HG03025 (cell line): ENCODE data around the gene WDR1.

Experiments used
- ATAC-seq: cut with Tn5 transposase; IDR thresholded peaks from one replicate; pipeline ENCODE4 v1.9.1; 2021; ENCODE audit warnings: mild to moderate bottlenecking, moderate library complexity; ENCODE audit not compliant: unreplicated experiment, low FRiP score

The WDR1 gene

GRCh38 chr4:10101671-10102473 lies 14.7 kb downstream of the WDR1 start:
- ATAC-seq: no peak

GRCh38 chr4:10100734-10101216 lies 15.8 kb downstream of the WDR1 start:
- ATAC-seq: no peak

GRCh38 chr4:10099499-10100325 lies 16.9 kb downstream of the WDR1 start:
- no peak for ATAC-seq

DNA sequence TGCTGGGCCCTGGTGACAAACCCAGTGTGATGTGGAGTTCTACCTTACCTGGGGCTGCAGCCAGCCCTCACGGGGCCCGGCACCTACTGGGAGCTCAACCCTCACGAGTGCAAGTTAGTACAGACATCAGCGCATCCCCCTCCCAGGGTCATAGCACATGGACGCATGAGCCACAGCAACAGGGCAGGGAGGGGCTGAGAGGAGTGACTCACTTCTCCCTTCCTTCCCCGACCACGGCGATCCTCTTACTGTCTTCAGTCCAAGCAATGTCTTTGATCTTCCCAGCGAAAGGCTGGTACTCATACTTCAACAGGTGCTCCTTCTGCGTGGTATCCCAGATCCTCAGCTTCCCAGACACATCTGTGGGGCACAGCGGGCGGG lies 17.8 kb downstream of the WDR1 start:
- no peak for ATAC-seq

DNA sequence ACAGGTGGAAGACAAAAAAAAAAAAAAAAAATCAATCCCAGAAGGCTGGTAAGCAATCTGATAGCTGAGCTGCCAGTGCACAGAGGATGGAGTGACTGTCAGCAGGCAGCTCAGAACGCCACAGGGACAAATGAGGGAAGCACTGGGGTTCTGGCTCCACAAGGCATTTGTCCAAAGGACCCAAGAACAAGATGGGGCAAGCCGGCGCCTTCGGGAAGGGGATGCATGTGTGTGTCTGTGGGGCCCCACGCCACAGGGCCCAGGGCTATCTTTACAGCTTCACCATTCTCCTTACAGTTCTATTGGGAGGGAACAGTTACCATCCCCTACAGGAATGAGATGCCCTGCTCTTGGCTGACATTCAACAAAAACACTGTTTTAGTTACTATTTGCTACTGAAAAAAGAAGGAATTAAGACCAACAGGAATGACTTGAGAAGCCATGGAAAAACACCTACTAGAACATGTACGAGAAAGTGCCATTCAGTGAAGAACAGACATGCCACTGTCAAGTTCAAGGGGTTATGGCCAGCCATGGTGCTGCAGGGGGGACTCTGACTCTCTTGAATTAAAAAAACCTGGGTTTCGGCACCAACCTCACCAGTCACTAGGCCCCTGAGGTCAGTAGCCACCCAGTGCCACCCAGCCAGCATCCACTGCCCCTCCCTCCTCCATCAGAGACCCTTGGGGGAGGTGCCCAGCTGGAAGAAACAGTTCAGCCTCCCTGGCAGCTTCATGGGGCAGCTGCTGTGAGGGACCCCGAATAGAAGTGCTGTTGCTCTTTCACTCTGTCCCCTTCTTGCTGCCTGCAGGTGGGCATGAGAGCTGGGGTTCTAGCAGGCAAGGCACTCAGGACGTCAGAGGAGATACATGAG lies 18.5 kb downstream of the WDR1 start:
- ATAC-seq: no peak

- no peak for ATAC-seq
Observed at GRCh38 chr4:10096978-10097335, 19.6 kb downstream of the WDR1 start.

GRCh38 chr4:10096201-10096977 lies 20.2 kb downstream of the WDR1 start:
- ATAC-seq: peak; percentile 78

GRCh38 chr4:10095296-10095991 lies 21.2 kb downstream of the WDR1 start:
- ATAC-seq: no peak

DNA sequence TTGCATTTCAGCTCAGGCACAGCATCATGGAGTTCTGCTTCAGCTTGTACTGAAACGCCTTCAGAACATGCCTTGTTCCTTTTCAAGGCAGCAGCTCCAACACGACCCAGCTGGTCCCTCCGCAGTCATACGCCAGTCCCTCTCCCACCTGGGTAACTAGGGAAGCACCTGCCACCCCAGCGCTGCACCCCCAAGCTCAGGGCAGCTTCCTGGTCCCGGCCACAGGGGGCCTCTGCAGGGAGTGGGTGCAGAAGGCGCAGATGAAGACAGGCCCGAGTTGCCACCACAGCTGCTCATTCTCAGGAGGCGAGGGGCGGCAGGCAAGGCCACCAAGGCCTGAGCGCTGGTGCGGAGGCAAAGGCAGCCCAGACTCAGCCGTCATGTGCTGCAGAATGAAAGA lies 21.8 kb downstream of the WDR1 start:
- ATAC-seq: no peak

- no peak for ATAC-seq
Observed at GRCh38 chr4:10093801-10094552, 22.6 kb downstream of the WDR1 start.

DNA sequence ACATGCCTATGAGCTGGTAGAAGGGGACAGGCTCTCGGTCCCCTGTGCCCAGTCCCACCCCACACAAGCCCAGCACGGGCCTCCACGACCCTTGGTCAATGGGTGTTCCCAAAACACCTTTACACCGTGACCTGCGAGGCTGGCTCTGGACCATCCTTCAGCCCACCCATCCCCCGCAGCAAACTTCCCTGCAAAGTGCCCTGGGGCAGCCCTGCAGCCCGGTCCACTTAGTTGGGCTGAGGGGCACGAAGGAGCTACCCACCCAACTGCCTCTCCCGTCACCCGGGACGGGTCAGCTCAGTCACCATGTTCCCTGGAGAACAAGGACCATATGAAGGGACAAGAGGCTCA lies 23.4 kb downstream of the WDR1 start:
- ATAC-seq: no peak

DNA sequence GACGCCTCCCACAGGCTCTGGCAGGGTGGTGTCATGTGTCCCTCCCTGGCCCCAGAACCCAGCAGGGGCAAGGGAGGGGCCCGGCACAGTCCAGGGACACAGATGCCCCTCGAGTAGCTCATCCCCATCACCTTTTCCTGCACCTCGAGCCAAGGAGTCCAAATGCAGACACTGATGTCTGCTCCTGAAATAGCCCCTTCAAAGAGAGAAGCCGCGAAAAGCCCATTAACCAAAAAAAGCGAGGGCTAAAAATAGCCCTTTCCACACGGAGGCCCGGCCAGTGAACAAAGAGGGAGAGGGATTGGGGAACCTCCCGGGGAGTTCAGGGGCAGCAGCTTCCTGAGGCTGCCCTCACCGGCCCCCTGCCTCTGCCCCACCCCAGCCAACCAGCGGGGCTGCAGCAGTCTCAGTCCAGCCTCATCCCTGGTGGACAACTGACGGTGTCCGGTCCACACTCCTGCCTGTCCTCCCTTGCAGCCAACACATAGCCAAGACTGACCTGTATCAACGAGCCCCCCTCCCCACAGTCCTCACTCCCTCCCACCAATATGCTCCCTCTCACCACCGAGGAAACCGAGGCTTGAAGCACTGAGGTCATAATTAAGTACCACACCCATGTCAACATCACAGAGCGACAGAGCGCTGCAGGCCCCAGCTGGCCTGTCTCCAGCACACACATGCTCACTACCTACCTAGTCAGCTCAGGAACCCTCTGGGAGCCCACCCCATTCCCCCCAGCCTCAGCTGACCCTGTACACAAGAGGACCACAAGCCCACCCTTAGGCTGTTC lies 23.9 kb downstream of the WDR1 start:
- no peak for ATAC-seq

- ATAC-seq: no peak
Observed at GRCh38 chr4:10091531-10092181, 24.9 kb downstream of the WDR1 start.

GRCh38 chr4:10090467-10091250 lies 25.9 kb downstream of the WDR1 start:
- no peak for ATAC-seq

- ATAC-seq: no peak
Observed at GRCh38 chr4:10089346-10089745, 27.3 kb downstream of the WDR1 start.

GRCh38 chr4:10088135-10089010 lies 28.2 kb downstream of the WDR1 start:
- no peak for ATAC-seq
